ENCODE data around the gene TACC2. TPM values are rescaled to one million over a fixed set of nuclear protein-coding genes. Genes with fewer than 3 reads are reported as not detected.

TACC2 gene
- total RNA-seq, 1 experiment from 2014 or later, result 15.8 TPM

- intact Hi-C loops (cut with micrococcal nuclease; ENCODE audit: unreplicated experiment), result no loop called here
- Histone ChIP-seq H3K9me3 (ENCODE audit: insufficient read depth, low read depth) (no peaks in the 10 kb centered on the region), H3K9me2 (ENCODE audit: insufficient read depth) (no peaks in the 10 kb centered on the region), H4K20me1 (ENCODE audit: insufficient read depth) (no peaks in the 10 kb centered on the region), H3K4me1 (replicated peaks; ENCODE audit: insufficient read depth) (peaks cover 13% of the 10 kb centered on the region), H3K36me3 (ENCODE audit: low read depth) (no peaks in the 10 kb centered on the region), H3F3A (ENCODE audit: insufficient read depth, low read depth) (peaks cover 5% of the 10 kb centered on the region; the same call in 1 of the 2 replicates), H3K4me3 (no peak overlapping the region), H3K27ac (no peak overlapping the region), H2AFZ (no peak overlapping the region), H3K27me3 (ENCODE audit: insufficient read depth, low read depth) (no peaks in the 10 kb centered on the region), H3K79me2 (ENCODE audit: low read depth) (no peaks in the 10 kb centered on the region), H3K4me2 (no peak overlapping the region)
- no peak for DNase-seq
- CTCF ChIA-PET, result no interaction called here
- no TSS peak for BruUV-seq (replicated peaks)
- POLR2A ChIA-PET (ENCODE audit: unreplicated experiment), result no interaction called here
- TF ChIP-seq EZH2 (IDR thresholded peaks at IDR 0.05; ENCODE audit: low read depth), result no peak
- no peak for TF ChIP-seq CTCF (conservative IDR thresholded peaks at IDR 0.05)
These were observed 95.5 kb downstream of the TACC2 start for GRCh38 chr10:122084286-122085041.

GRCh38 chr10:122085423-122085911 is 96.5 kb downstream of the TACC2 start:
- no peak overlapping the region for H3K4me3 ChIP-seq
- H3K27me3 ChIP-seq (ENCODE audit: insufficient read depth, low read depth), result no peaks in the 10 kb centered on the region
- intact Hi-C loops (cut with micrococcal nuclease; ENCODE audit: unreplicated experiment), result no loop called here
- no peak overlapping the region for H3K4me2 ChIP-seq
- no peak overlapping the region for H2AFZ ChIP-seq
- ChIA-PET POLR2A (ENCODE audit: unreplicated experiment) (interaction anchor here (0.6 kb wide), 1 partner anchor 25 kb away, joined by 3 read pairs; no protein-coding TSS in a partner anchor), CTCF (no interaction called here)
- DNase-seq, result no peak
- no peaks in the 10 kb centered on the region for H3K9me3 ChIP-seq (ENCODE audit: insufficient read depth, low read depth)
- peaks cover 5% of the 10 kb centered on the region; the same call in 1 of the 2 replicates for H3F3A ChIP-seq (ENCODE audit: insufficient read depth, low read depth)
- no peaks in the 10 kb centered on the region for H3K36me3 ChIP-seq (ENCODE audit: low read depth)
- TF ChIP-seq EZH2 (IDR thresholded peaks at IDR 0.05; ENCODE audit: low read depth) (no peak), CTCF (conservative IDR thresholded peaks at IDR 0.05) (no peak)
- peaks cover 20% of the 10 kb centered on the region for H3K4me1 ChIP-seq (replicated peaks; ENCODE audit: insufficient read depth)
- no peaks in the 10 kb centered on the region for H3K79me2 ChIP-seq (ENCODE audit: low read depth)
- H3K9me2 ChIP-seq (ENCODE audit: insufficient read depth), result no peaks in the 10 kb centered on the region
- no peaks in the 10 kb centered on the region for H4K20me1 ChIP-seq (ENCODE audit: insufficient read depth)
- H3K27ac ChIP-seq, result no peak overlapping the region
- no TSS peak for BruUV-seq (replicated peaks)

- BruUV-seq (replicated peaks), result no TSS peak
- H3K27ac ChIP-seq, result no peak overlapping the region
- H3K27me3 ChIP-seq (ENCODE audit: insufficient read depth, low read depth), result no peaks in the 10 kb centered on the region
- intact Hi-C loops (cut with micrococcal nuclease; ENCODE audit: unreplicated experiment), result no loop called here
- ChIA-PET CTCF (no interaction called here), POLR2A (ENCODE audit: unreplicated experiment) (no interaction called here)
- H3K36me3 ChIP-seq (ENCODE audit: low read depth), result no peaks in the 10 kb centered on the region
- no peak for DNase-seq
- H3K4me1 ChIP-seq (replicated peaks; ENCODE audit: insufficient read depth), result peaks cover 20% of the 10 kb centered on the region
- H2AFZ ChIP-seq, result no peak overlapping the region
- H3K4me2 ChIP-seq, result no peak overlapping the region
- no peak overlapping the region for H3K4me3 ChIP-seq
- H3F3A ChIP-seq (ENCODE audit: insufficient read depth, low read depth), result peaks cover 5% of the 10 kb centered on the region; the same call in 1 of the 2 replicates
- TF ChIP-seq CTCF (conservative IDR thresholded peaks at IDR 0.05) (no peak), EZH2 (IDR thresholded peaks at IDR 0.05; ENCODE audit: low read depth) (no peak)
- H3K79me2 ChIP-seq (ENCODE audit: low read depth), result no peaks in the 10 kb centered on the region
- no peaks in the 10 kb centered on the region for H3K9me2 ChIP-seq (ENCODE audit: insufficient read depth)
- H4K20me1 ChIP-seq (ENCODE audit: insufficient read depth), result no peaks in the 10 kb centered on the region
- H3K9me3 ChIP-seq (ENCODE audit: insufficient read depth, low read depth), result no peaks in the 10 kb centered on the region
These were observed 97.7 kb downstream of the TACC2 start for GRCh38 chr10:122086416-122087240.
